Thoracic aorta (tissue), 2 donors: Measurements from ENCODE around the gene ZSCAN5B. TPM values are rescaled to one million over a fixed set of nuclear protein-coding genes. Genes with fewer than 3 reads are reported as not detected.

Experiments used
- ATAC-seq: fragments of 150-250 bp; one replicate; pipeline ENCODE4 v1.8.0; 2017; ENCODE audit warnings: low read depth; ENCODE audit not compliant: insufficient number of reproducible peaks, low FRiP score
- DNase-seq: peaks from one replicate; pipeline ENCODE4 v3.0.0-alpha.2; 2020; ENCODE audit warnings: low spot score
- H3K27ac ChIP-seq, 2 donors: fragments of 200-600 bp; sonication (generic); 1 replicate in 1 of 2; 2 replicates in 1 of 2; pipeline ENCODE4 v1.5.1; 2016; ENCODE audit warnings: mild to moderate bottlenecking in 2 of 2, moderate library complexity in 2 of 2
- H3K27me3 ChIP-seq: fragments of 200-600 bp; sonication (generic); replicated peaks from 2 replicates; pipeline ENCODE4 v1.6.0; 2016; ENCODE audit warnings: mild to moderate bottlenecking; ENCODE audit not compliant: insufficient read depth
- H3K36me3 ChIP-seq: fragments of 200-600 bp; sonication (generic); one replicate; pipeline ENCODE4 v1.5.1; 2016
- H3K4me1 ChIP-seq, 2 donors: fragments of 200-600 bp; sonication (generic); 1 replicate in 1 of 2; 2 replicates in 1 of 2; pipeline versions ENCODE4 v1.5.1 to v1.6.0; 2016; ENCODE audit warnings: low read depth in 2 of 2, mild to moderate bottlenecking in 1 of 2; ENCODE audit not compliant: control insufficient read depth in 1 of 2
- H3K4me3 ChIP-seq: fragments of 200-600 bp; sonication (generic); 2 replicates; pipeline ENCODE4 v1.5.1; 2016; ENCODE audit warnings: mild to moderate bottlenecking
- H3K9me3 ChIP-seq: fragments of 200-600 bp; sonication (generic); 2 replicates; pipeline ENCODE4 v1.5.1; 2016
- total RNA-seq, 2 donors: library from RNA; depleted of rRNA; stranded (reverse); fragments of >200 nt; gene quantifications; one replicate each; pipeline versions ENCODE4 v1.1.0 to v1.2.3, GENCODE V29; 2016
- TF ChIP-seq, protein P1 (sequence below): fragments of 200-600 bp; sonication (generic); IDR thresholded peaks from one replicate; pipeline ENCODE4 v1.5.1; 2019; ENCODE audit warnings: antibody characterized with exemption

Gene ZSCAN5B
- total RNA-seq, 2 donors from 2014 or later = not detected

GRCh38 chr19:56139847-56140582 is 57.6 kb downstream of the ZSCAN5B start:
- Histone ChIP-seq H3K4me1 (peaks cover 11 to 23% of the 10 kb centered on the region in 2 donors), H3K27ac (peak overlapping the region; percentile 85 to 90), H3K4me3 (peak overlapping the region; percentile 79), H3K9me3 (no peaks in the 10 kb centered on the region), H3K27me3 (no peaks in the 10 kb centered on the region), H3K36me3 (no peaks in the 10 kb centered on the region)
- ATAC-seq (no peak), DNase-seq (no peak)
- TF ChIP-seq, protein P1, sequence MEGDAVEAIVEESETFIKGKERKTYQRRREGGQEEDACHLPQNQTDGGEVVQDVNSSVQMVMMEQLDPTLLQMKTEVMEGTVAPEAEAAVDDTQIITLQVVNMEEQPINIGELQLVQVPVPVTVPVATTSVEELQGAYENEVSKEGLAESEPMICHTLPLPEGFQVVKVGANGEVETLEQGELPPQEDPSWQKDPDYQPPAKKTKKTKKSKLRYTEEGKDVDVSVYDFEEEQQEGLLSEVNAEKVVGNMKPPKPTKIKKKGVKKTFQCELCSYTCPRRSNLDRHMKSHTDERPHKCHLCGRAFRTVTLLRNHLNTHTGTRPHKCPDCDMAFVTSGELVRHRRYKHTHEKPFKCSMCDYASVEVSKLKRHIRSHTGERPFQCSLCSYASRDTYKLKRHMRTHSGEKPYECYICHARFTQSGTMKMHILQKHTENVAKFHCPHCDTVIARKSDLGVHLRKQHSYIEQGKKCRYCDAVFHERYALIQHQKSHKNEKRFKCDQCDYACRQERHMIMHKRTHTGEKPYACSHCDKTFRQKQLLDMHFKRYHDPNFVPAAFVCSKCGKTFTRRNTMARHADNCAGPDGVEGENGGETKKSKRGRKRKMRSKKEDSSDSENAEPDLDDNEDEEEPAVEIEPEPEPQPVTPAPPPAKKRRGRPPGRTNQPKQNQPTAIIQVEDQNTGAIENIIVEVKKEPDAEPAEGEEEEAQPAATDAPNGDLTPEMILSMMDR = no peak

Other genes with a start within 250 kb of the ZSCAN5B start
- not detected for gene NLRP8, start 250.0 kb downstream of the ZSCAN5B start, total RNA-seq
- not detected for gene NLRP5, start 211.0 kb downstream of the ZSCAN5B start, total RNA-seq
- 10 to 100 TPM; 13.4 to 18.7 TPM for gene ZNF787, start 76.5 kb downstream of the ZSCAN5B start, total RNA-seq
- 10 to 100 TPM; 28.2 to 31.0 TPM for gene ZNF444, start 56.5 kb downstream of the ZSCAN5B start, total RNA-seq
- gene GALP, start 21.8 kb downstream of the ZSCAN5B start, total RNA-seq = not detected
- not detected for gene ZSCAN5C, start 4.5 kb upstream of the ZSCAN5B start, total RNA-seq
- not detected for gene EDDM13, start 75.0 kb upstream of the ZSCAN5B start, total RNA-seq
- gene ZSCAN5A, start 117.1 kb upstream of the ZSCAN5B start, total RNA-seq = 10 to 100 TPM in 1 of 2 donors, 1 to 10 TPM in 1; 7.3 to 11.9 TPM
- gene ZNF582, start 195.8 kb upstream of the ZSCAN5B start, total RNA-seq = 1 to 10 TPM; 2.1 to 2.6 TPM
- 10 to 100 TPM in 1 of 2 donors, 1 to 10 TPM in 1; 4.2 to 20.9 TPM for gene ZNF583, start 206.5 kb upstream of the ZSCAN5B start, total RNA-seq